Liver (tissue), 9 donors: Measurements from ENCODE around the gene ZFAND3. TPM values are rescaled to one million over a fixed set of nuclear protein-coding genes. Genes with fewer than 3 reads are reported as not detected.

ENCODE experiments used
- DNase-seq: peaks from one replicate; pipeline ENCODE4 v3.0.0-alpha.2; 2017; ENCODE audit warnings: low spot score
- H3K27ac ChIP-seq, 2 donors: one replicate each; pipeline ENCODE4 v1.7.0; 2013; ENCODE audit warnings: inconsistent platforms in 2 of 2, low read length in 2 of 2, control low read depth in 1 of 2, low read depth in 1 of 2, mild to moderate bottlenecking in 1 of 2
- H3K27me3 ChIP-seq, 4 donors: one replicate each; pipeline versions ENCODE4 v1.6.1 to v1.7.0; 2013; ENCODE audit warnings: low read length in 3 of 4, inconsistent platforms in 1 of 4, mild to moderate bottlenecking in 1 of 4, moderate library complexity in 1 of 4; ENCODE audit not compliant: control insufficient read depth in 4 of 4, insufficient read depth in 4 of 4
- H3K36me3 ChIP-seq, 4 donors: one replicate each; pipeline versions ENCODE4 v1.6.1 to v1.7.0; 2013; ENCODE audit warnings: low read length in 3 of 4, mild to moderate bottlenecking in 3 of 4, low read depth in 1 of 4, moderate library complexity in 1 of 4; ENCODE audit not compliant: control insufficient read depth in 4 of 4, insufficient read depth in 3 of 4
- H3K4me1 ChIP-seq, 4 donors: one replicate each; pipeline versions ENCODE4 v1.6.1 to v1.7.0; 2013; ENCODE audit warnings: low read length in 3 of 4, mild to moderate bottlenecking in 3 of 4, moderate library complexity in 1 of 4; ENCODE audit not compliant: control insufficient read depth in 4 of 4, insufficient read depth in 4 of 4
- H3K4me3 ChIP-seq, 3 donors: one replicate each; pipeline versions ENCODE4 v1.6.1 to v1.7.0; 2013; ENCODE audit warnings: low read length in 3 of 3, control low read depth in 1 of 3, low read depth in 1 of 3, mild to moderate bottlenecking in 1 of 3
- H3K9ac ChIP-seq, 2 donors: one replicate each; pipeline ENCODE4 v1.7.0; 2013; ENCODE audit warnings: low read length in 2 of 2, mild to moderate bottlenecking in 2 of 2, moderate library complexity in 2 of 2, control low read depth in 1 of 2, low read depth in 1 of 2
- H3K9me3 ChIP-seq, 4 donors: one replicate each; pipeline versions ENCODE4 v1.6.1 to v1.7.0; 2013; ENCODE audit warnings: low read length in 3 of 4; ENCODE audit not compliant: control insufficient read depth in 4 of 4
- ATF3 ChIP-seq: IDR thresholded peaks from 2 replicates; pipeline ENCODE4 v1.6.1; 2016; ENCODE audit warnings: antibody characterized with exemption
- CTCF ChIP-seq: fragments of 150-350 bp; IDR thresholded peaks from 2 replicates; pipeline ENCODE4 v1.5.1; 2017; ENCODE audit warnings: improper control_type of control experiment, low read depth, low read length; ENCODE audit not compliant: missing input control
- EGR1 ChIP-seq, 2 donors: IDR thresholded peaks; 2 replicates each; pipeline ENCODE4 v1.6.1; 2016 to 2018; ENCODE audit warnings: antibody characterized with exemption in 2 of 2, low read depth in 2 of 2
- FOXA1 ChIP-seq: IDR thresholded peaks from 2 replicates; pipeline ENCODE4 v1.6.1; 2016; ENCODE audit warnings: antibody characterized with exemption
- FOXA2 ChIP-seq: IDR thresholded peaks from 2 replicates; pipeline ENCODE4 v1.6.1; 2016; ENCODE audit warnings: antibody characterized with exemption
- GABPA ChIP-seq, 2 donors: IDR thresholded peaks in 1 of 2; conservative IDR thresholded peaks in 1 of 2; 2 replicates each; pipeline ENCODE4 v1.6.1; 2016; ENCODE audit warnings: antibody characterized with exemption in 2 of 2, mild to moderate bottlenecking in 1 of 2, moderate library complexity in 1 of 2
- HNF4G ChIP-seq: IDR thresholded peaks from 2 replicates; pipeline ENCODE4 v1.6.1; 2016; ENCODE audit warnings: antibody characterized with exemption
- JUND ChIP-seq, 2 donors: IDR thresholded peaks; 2 replicates each; pipeline ENCODE4 v1.6.1; 2016; ENCODE audit warnings: antibody characterized with exemption in 2 of 2
- MAX ChIP-seq: IDR thresholded peaks from 2 replicates; pipeline ENCODE4 v1.6.1; 2016; ENCODE audit warnings: antibody characterized with exemption
- NR2F2 ChIP-seq: IDR thresholded peaks from 2 replicates; pipeline ENCODE4 v1.6.1; 2016; ENCODE audit warnings: antibody characterized with exemption
- RAD21 ChIP-seq, 2 donors: IDR thresholded peaks; 2 replicates each; pipeline ENCODE4 v1.6.1; 2016; ENCODE audit warnings: antibody characterized with exemption in 2 of 2, mild to moderate bottlenecking in 2 of 2
- REST ChIP-seq: IDR thresholded peaks from 2 replicates; pipeline ENCODE4 v1.6.1; 2016; ENCODE audit warnings: antibody characterized with exemption, mild to moderate bottlenecking
- RXRA ChIP-seq, 2 donors: IDR thresholded peaks; 2 replicates each; pipeline ENCODE4 v1.6.1; 2017 to 2018; ENCODE audit warnings: antibody characterized with exemption in 2 of 2, mild to moderate bottlenecking in 1 of 2
- YY1 ChIP-seq: IDR thresholded peaks from 2 replicates; pipeline ENCODE4 v1.6.1; 2016; ENCODE audit warnings: antibody characterized with exemption, mild to moderate bottlenecking
- ZBTB33 ChIP-seq: IDR thresholded peaks from 2 replicates; pipeline ENCODE4 v1.6.1; 2016; ENCODE audit warnings: antibody characterized with exemption
- WGBS: extraction: QIAGEN DNeasy Blood & Tissue Kit; methylation state at CpG from one replicate; pipeline ENCODE4 v1.1.7; 2013; 5-methylcytosine and 5-hydroxymethylcytosine counted together
- polyA plus RNA-seq, 2 donors: library from polyadenylated mRNA; stranded (reverse) in 1 of 2; unstranded in 1 of 2; fragments of 200-250 nt in 1 of 2; fragments of >200 nt in 1 of 2; fragmentation: Nextera tagmentation in 1 of 2; extraction: Ambion mirVana in 1 of 2; gene quantifications; one replicate each; pipeline versions ENCODE4 v1.2.1 to v1.2.3, GENCODE V29; 2013 to 2015
- total RNA-seq, 2 donors: library from RNA; depleted of rRNA; stranded (reverse); fragments of >200 nt; gene quantifications; one replicate each; pipeline ENCODE4 v1.2.3, GENCODE V29; 2014
- donor health status: healthy.
- donor health status: healthy.
- donor health status: healthy.
- donor health status: healthy.
- donor health status: healthy.

ZFAND3 gene
- total and polyA plus RNA-seq, 4 donors: 7.7 to 37.5 (median 23.1) TPM

GRCh38 chr6:38157905-38158304, 338.4 kb downstream of the ZFAND3 start:
- Histone ChIP-seq H3K27ac (no peak overlapping the region), H3K9me3 (no peaks in the 10 kb centered on the region), H3K4me3 (no peak overlapping the region), H3K4me1 (peaks cover 0 to 6% (median 0%) of the 10 kb centered on the region in 4 donors), H3K27me3 (no peaks in the 10 kb centered on the region), H3K9ac (no peak overlapping the region), H3K36me3 (peaks cover 0 to 5% (median 0%) of the 10 kb centered on the region in 4 donors)
- TF ChIP-seq ZBTB33: no peak
- no peak for TF ChIP-seq YY1
- TF ChIP-seq HNF4G: no peak
- TF ChIP-seq FOXA2: no peak
- TF ChIP-seq RAD21 (IDR thresholded peaks at IDR 0.05): no peak
- no peak for DNase-seq
- WGBS: 91% methylated on average over 11 of the region's 11 CpGs

GRCh38 chr6:38158762-38159350, 339.3 kb downstream of the ZFAND3 start:
- Histone ChIP-seq H3K4me1 (peaks cover 4 to 16% (median 7%) of the 10 kb centered on the region in 4 donors), H3K27ac (no peak overlapping the region), H3K9ac (no peak overlapping the region), H3K36me3 (no peaks in the 10 kb centered on the region), H3K27me3 (no peaks in the 10 kb centered on the region), H3K9me3 (no peaks in the 10 kb centered on the region), H3K4me3 (no peak overlapping the region)
- TF ChIP-seq GABPA (IDR thresholded peaks at IDR 0.05 in 1 of 2, conservative IDR thresholded peaks at IDR 0.05 in 1 of 2): no peak
- no peak for TF ChIP-seq RXRA (IDR thresholded peaks at IDR 0.05)
- no peak for TF ChIP-seq CTCF
- TF ChIP-seq ZBTB33: no peak
- no peak for TF ChIP-seq RAD21 (IDR thresholded peaks at IDR 0.05)
- TF ChIP-seq REST: no peak
- TF ChIP-seq FOXA1: no peak
- TF ChIP-seq NR2F2: no peak
- no peak for TF ChIP-seq FOXA2
- no peak for TF ChIP-seq JUND (IDR thresholded peaks at IDR 0.05)
- no peak for TF ChIP-seq EGR1 (IDR thresholded peaks at IDR 0.05; ENCODE audit: low read depth in 2 of 2)
- no peak for TF ChIP-seq HNF4G
- TF ChIP-seq ATF3: no peak
- TF ChIP-seq MAX: no peak
- TF ChIP-seq YY1: no peak
- DNase-seq: no peak
- 86% methylated on average over 14 of the region's 14 CpGs for WGBS
